ENCODE measurements around the gene TRMT2A. TPM values are rescaled to one million over a fixed set of nuclear protein-coding genes. Genes with fewer than 3 reads are reported as not detected.

TRMT2A gene, protein sequence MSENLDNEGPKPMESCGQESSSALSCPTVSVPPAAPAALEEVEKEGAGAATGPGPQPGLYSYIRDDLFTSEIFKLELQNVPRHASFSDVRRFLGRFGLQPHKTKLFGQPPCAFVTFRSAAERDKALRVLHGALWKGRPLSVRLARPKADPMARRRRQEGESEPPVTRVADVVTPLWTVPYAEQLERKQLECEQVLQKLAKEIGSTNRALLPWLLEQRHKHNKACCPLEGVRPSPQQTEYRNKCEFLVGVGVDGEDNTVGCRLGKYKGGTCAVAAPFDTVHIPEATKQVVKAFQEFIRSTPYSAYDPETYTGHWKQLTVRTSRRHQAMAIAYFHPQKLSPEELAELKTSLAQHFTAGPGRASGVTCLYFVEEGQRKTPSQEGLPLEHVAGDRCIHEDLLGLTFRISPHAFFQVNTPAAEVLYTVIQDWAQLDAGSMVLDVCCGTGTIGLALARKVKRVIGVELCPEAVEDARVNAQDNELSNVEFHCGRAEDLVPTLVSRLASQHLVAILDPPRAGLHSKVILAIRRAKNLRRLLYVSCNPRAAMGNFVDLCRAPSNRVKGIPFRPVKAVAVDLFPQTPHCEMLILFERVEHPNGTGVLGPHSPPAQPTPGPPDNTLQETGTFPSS
- 17.0 to 31.9 TPM (median 26.6 TPM) in 5 replicates for total RNA-seq (2022; extraction: Qiagen RNA extraction; ENCODE audit: low read depth)

DNA sequence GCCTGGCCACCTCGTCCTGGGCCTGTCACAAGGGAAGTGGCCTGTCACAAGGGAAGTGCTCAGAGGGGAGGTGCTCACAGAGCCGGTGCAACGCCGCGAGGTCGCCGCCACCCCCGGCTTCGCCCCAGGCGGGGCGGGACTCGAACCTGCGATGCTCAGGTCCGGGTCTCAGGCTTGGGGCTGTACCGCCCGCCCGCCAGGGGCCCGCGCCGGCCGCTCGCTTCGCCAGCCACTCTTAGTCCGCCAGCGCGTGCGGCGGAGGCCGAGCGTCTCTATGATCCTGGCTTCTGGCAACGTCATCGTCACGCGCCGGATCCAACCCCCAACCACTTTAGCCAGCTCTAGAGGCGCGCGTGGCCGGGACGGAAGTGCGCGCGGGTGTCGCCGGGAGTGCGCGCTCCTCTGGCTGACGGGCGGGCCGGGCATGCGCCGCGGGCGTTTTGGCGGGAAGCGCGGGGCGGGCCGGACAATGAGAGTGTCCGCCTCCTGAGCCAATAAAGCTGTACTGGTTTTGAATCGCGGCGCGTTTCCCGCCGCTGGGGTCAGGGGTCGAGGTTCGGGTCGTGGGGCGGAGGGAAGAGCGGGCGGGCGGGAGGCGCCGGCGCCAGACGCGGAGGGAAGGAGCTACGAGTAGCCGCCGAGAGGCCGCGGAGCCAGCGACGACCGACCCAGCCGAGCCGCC lies at the start of gene TRMT2A:
TRMT2A (minus strand) TSS at position 276 of the 682 bp plus-strand sequence. CDS start 320 bp downstream, outside the sequence.

DNA sequence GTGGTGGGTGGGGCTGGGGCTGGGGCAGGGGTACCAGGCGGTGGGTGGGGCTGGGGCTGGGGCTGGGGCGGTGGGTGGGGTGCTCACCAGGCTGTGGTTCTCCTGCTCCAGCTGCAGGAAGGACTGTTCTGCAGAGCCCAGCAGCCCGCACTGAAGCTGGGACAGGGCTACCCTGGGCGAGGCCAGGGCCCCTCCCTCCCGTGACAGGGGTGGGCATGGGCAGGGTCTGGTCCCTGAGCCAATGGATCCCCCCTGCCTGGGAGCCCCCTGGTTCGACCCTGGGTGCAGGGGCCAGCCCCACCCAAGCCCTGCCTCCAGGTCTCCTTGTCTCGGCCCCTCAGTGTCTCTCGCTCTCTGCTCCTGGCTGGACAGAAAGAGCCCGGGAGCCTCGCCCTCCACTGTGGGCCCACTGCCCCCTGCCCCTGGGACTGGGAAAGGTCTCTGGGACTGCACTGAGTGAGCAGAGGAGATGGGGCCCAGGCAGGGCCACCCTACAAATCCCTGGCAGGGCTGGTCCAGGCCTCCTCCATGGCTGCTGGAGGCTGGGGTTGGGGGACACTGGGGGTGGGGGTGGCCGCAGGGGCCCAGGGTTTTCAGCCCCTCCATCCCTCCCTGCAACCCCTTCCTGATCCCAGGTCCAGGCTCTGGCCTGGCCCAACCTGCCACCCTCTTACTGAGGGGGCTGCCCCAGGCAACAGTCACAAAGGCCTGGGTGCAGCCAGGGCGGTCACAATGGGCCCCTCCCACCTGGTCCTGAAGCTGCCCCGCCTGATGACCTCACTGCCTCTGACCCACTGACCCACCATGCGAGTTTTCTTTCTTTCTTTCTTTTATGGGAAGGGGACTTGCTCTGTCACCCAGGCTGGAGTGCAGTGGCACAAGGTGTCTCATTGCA lies 33.6 kb upstream of the TRMT2A start, which contains the start of gene CCDC188:
CCDC188 (minus strand) TSS at position 675 of the 895 bp plus-strand sequence; CDS start at position 606, 69 bp downstream.

DNA sequence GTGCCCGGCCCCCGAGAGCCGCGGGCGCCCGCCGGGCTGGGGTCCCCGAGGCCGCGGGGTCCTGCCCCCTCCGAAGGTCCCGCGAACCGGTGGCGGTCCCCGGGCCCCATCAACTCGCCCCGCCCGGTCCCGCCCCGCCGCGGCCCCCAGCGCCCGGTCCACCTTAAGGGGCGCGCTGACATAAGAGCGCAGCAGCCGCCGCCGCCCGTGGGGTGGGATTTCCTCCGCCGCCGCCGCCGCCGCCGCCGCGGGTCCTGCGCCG lies 14.5 kb upstream of the TRMT2A start, which contains the start of gene ZDHHC8:
ZDHHC8 (plus strand) TSS at position 208 of the 262 bp plus-strand sequence. CDS start 144 bp downstream, outside the sequence.

DNA sequence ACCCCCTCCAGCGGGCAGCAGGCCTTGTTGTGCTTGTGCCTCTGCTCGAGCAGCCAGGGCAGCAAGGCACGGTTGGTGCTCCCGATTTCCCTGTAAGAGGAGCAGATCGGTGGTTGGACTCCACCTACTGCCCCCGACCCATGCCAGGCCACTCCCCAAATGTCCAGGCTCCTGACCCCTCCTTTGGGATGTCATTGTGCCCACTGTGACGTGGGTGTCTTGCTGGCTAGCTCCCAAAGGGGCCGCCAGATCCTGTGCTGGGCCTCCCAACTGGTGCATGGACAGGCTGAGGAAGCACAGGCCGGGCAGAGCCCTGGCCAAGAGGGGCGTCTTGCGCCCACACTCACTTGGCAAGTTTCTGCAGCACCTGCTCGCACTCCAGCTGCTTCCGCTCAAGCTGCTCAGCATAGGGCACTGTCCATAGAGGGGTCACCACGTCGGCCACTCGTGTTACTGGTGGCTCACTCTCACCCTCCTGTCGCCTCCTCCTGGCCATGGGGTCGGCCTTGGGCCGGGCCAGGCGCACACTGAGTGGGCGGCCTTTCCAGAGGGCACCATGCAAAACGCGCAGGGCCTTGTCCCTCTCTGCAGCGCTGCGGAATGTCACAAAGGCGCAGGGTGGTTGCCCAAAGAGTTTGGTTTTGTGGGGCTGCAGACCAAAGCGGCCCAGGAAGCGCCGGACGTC lies 1.2 kb downstream of the TRMT2A start, which contains the start of gene RANBP1:
RANBP1 (plus strand) TSS at position 414 of the 685 bp plus-strand sequence; CDS start at position 495, 81 bp downstream.

DNA sequence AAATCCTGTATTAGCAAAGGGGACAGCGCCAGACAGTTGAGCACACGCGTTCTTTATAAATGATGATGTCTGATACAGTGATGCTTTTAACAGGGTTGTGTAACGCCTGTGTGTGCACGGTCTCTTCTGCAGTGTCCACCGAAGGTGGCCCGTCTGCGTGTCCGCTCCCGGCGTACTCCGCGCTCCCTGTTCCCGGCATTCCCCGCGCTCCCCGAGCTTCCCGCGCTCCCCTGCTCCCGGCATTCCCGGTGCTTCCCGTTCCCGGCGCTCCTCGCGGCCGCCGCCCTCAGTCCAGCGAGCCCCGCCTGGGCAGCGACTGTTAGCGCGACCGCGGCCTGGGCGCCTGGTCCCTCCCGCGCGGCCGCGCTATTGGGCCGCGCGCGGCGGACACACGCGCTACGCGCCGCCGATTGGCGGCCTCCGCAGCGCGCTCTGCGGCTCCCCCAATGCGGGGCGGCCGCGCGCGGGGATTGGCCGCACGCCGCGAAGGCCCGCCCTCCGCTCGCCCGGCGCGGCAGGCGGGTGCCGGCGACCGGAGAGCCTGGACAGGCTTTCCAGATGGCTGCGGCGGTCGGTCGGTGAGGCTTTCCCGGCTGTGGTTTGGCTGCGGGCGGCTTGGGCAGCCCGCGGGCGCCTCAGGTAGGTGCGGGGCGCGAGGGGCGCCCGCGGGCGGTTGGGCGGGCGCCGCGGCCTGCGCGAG lies 37.1 kb downstream of the TRMT2A start, which contains the start of gene DGCR8:
DGCR8 (plus strand) TSS at position 497 of the 700 bp plus-strand sequence. CDS start 5,723 bp downstream, outside the sequence.

Other genes with a start within 250 kb of the TRMT2A start
- 130 to 158 TPM (median 152 TPM) in 5 replicates for gene COMT, start 175.5 kb downstream of the TRMT2A start, total RNA-seq (2022; extraction: Qiagen RNA extraction; ENCODE audit: low read depth)
- gene TXNRD2, start 175.4 kb downstream of the TRMT2A start, total RNA-seq (2022; extraction: Qiagen RNA extraction; ENCODE audit: low read depth): 30.6 to 39.8 TPM (median 34.1 TPM) in 5 replicates
- gene ARVCF, start 100.4 kb downstream of the TRMT2A start, total RNA-seq (2022; extraction: Qiagen RNA extraction; ENCODE audit: low read depth): 1.9 to 2.7 TPM (median 2.3 TPM) in 5 replicates
- 12.7 to 29.8 TPM (median 16.7 TPM) in 5 replicates for gene TANGO2, start 96.1 kb downstream of the TRMT2A start, total RNA-seq (2022; extraction: Qiagen RNA extraction; ENCODE audit: low read depth)
- gene DGCR8, start 37.0 kb downstream of the TRMT2A start, total RNA-seq (2022; extraction: Qiagen RNA extraction; ENCODE audit: low read depth): 21.2 to 21.7 TPM (median 21.4 TPM) in 5 replicates
- 242 to 297 TPM (median 287 TPM) in 5 replicates for gene RANBP1, start 1.1 kb downstream of the TRMT2A start, total RNA-seq (2022; extraction: Qiagen RNA extraction; ENCODE audit: low read depth)
- gene ZDHHC8, start 14.6 kb upstream of the TRMT2A start, total RNA-seq (2022; extraction: Qiagen RNA extraction; ENCODE audit: low read depth): 22.4 to 33.7 TPM (median 29.6 TPM) in 5 replicates
- gene CCDC188, start 33.8 kb upstream of the TRMT2A start, total RNA-seq (2022; extraction: Qiagen RNA extraction; ENCODE audit: low read depth): not detected in 5 replicates
- gene RTN4R, start 151.1 kb upstream of the TRMT2A start, total RNA-seq (2022; extraction: Qiagen RNA extraction; ENCODE audit: low read depth): 5.5 to 10.0 TPM (median 8.8 TPM) in 5 replicates
- 29.5 to 45.3 TPM (median 40.4 TPM) in 5 replicates for gene DGCR6L, start 202.8 kb upstream of the TRMT2A start, total RNA-seq (2022; extraction: Qiagen RNA extraction; ENCODE audit: low read depth)

All from A549 treated with DMSO at 1 μM for 4 hours (cell line).